BJ (cell line): Measurements from ENCODE around the gene CCDC102A. TPM values are rescaled to one million over a fixed set of nuclear protein-coding genes. Genes with fewer than 3 reads are reported as not detected.

ENCODE experiments used
- CTCF ChIA-PET: fragments of 350-600 bp; formaldehyde crosslinking; extraction: SDS; loops from one replicate; lab custom pipeline; 2021; ENCODE audit warnings: antibody characterized with exemption, inconsistent platforms; lab: Yijun Ruan, JAX
- POLR2A ChIA-PET: fragments of 300-600 bp; sonication (Branson Sonifier 250); formaldehyde crosslinking; extraction: SDS; loops from one replicate; lab custom pipeline; 2021; ENCODE audit warnings: antibody characterized with exemption; lab: Charles Lee
- DNase-seq: peaks from one replicate; pipeline ENCODE4 v3.0.0-alpha.2; 2011; ENCODE audit warnings: low read depth
- H3K27me3 ChIP-seq: 2 replicates; pipeline ENCODE4 v1.6.0; 2011; ENCODE audit warnings: low read length; ENCODE audit not compliant: control insufficient read depth, insufficient read depth
- H3K36me3 ChIP-seq: 2 replicates; pipeline ENCODE4 v1.5.1; 2011; ENCODE audit warnings: low read length; ENCODE audit not compliant: control insufficient read depth, insufficient read depth
- H3K4me3 ChIP-seq: 2 replicates; pipeline ENCODE4 v1.5.1; 2011; ENCODE audit warnings: low read depth, mild to moderate bottlenecking, control low read depth, low read length
- polyA plus RNA-seq: library from polyadenylated mRNA; depleted of rRNA; stranded (reverse); fragments of >200 nt; gene quantifications from 2 replicates; pipeline ENCODE4 v1.2.3, GENCODE V29; 2011
- TF ChIP-seq, protein P1 (sequence below): IDR thresholded peaks from 2 replicates; pipeline ENCODE4 v1.5.1; 2011; ENCODE audit warnings: low read depth, mild to moderate bottlenecking, control low read depth, inconsistent platforms, low read length, moderate library complexity; ENCODE audit not compliant: insufficient read depth

CCDC102A gene
- polyA plus RNA-seq, 1 experiment: 13.6 TPM

DNA sequence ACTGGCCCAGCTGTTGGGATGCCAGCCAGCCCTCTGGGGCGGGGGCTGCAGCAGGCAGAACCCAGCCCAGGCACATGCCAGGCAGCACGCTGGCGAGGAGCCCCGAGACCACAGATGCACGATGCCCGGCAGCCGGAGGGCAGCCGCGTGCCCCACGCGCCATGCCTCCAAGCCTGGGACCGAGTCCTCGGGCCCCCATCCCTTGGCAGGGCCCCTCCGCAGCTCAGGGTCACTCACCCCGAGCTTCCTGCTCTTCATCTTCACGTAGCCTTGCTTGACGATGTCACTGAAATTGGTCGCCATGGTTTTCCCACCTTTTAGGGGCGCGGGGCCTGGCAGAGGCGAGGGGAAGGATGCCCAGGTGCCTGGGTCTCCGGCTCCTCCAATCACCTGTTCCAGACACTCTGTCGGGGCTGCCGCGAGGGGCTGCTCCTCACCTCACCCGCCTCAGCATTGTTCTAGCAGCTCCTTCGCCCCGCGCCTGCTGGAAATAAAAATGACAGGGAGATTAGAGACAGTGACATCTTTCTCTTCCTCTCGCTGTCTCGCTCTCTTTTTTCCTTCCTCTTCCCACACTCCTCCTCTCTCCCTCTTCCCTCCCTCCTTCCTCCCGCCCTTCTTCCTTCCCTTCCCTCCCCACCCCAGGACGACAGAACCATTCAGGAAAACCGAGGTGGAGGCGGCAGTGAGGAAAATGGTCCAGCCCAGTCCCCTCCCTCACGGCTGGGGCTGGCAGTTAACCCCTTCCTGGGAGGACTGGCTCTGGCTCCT is 57.0 kb downstream of the CCDC102A start:
- CTCF ChIA-PET: interaction anchor here (0.7 to 4.4 kb wide), 4 partner anchors 16 to 40 kb away, joined by 3 to 24 read pairs (median 10); partner anchors contain the start of gene POLR2C
- Histone ChIP-seq H3K4me3 (peak overlapping the region; percentile 45), H3K27me3 (no peaks in the 10 kb centered on the region), H3K36me3 (peaks cover 5% of the 10 kb centered on the region)
- TF ChIP-seq, protein P1, sequence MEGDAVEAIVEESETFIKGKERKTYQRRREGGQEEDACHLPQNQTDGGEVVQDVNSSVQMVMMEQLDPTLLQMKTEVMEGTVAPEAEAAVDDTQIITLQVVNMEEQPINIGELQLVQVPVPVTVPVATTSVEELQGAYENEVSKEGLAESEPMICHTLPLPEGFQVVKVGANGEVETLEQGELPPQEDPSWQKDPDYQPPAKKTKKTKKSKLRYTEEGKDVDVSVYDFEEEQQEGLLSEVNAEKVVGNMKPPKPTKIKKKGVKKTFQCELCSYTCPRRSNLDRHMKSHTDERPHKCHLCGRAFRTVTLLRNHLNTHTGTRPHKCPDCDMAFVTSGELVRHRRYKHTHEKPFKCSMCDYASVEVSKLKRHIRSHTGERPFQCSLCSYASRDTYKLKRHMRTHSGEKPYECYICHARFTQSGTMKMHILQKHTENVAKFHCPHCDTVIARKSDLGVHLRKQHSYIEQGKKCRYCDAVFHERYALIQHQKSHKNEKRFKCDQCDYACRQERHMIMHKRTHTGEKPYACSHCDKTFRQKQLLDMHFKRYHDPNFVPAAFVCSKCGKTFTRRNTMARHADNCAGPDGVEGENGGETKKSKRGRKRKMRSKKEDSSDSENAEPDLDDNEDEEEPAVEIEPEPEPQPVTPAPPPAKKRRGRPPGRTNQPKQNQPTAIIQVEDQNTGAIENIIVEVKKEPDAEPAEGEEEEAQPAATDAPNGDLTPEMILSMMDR: no peak
- POLR2A ChIA-PET: no interaction called here
- DNase-seq: no peak

DNA sequence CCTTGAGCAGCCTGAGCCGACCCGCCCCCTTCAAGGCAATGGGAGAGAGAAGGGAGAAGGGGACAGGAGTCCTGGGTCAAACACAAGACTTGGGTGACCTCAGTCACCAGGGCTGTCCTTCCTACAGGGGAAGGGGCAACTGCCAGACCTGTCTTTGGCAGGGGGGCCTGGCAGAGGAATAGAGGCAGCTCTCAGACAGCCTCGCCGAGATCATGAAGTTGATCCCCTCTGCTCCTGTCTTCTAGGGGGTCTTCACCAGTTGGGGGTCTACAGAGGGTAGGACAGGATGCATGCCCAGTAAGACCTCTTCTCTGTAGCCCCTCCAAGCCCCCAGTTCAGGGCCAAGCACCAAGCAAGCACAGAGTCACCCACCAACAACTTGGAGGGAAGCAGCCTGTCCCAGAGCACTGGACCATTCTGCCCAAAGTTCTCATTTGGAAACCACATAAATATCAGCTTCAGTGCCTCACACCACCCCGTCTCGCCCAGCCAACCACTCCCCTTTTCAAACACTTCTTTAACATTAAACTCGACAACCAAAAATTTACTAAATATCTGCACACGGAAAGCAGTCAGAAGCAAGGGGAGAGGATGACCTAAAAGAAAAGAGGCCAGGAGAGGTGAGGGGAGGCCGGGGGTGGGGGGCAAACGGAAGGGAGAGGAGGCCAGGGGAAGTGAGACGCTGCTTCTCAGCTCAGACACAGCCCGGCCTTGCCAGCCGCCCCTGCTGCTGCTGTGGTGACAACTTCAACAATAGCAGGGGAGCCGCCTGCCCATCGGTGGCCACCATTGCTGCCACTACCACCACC is 57.8 kb downstream of the CCDC102A start:
- CTCF ChIA-PET: interaction anchor here (0.7 to 4.4 kb wide), 3 partner anchors 15 to 41 kb away, joined by 3 to 24 read pairs (median 6); partner anchors contain the start of gene POLR2C
- Histone ChIP-seq H3K4me3 (peak overlapping the region; percentile 45), H3K27me3 (no peaks in the 10 kb centered on the region), H3K36me3 (peaks cover 11% of the 10 kb centered on the region)
- no peak for DNase-seq
- POLR2A ChIA-PET: no interaction called here
- TF ChIP-seq, protein P1: no peak

DNA sequence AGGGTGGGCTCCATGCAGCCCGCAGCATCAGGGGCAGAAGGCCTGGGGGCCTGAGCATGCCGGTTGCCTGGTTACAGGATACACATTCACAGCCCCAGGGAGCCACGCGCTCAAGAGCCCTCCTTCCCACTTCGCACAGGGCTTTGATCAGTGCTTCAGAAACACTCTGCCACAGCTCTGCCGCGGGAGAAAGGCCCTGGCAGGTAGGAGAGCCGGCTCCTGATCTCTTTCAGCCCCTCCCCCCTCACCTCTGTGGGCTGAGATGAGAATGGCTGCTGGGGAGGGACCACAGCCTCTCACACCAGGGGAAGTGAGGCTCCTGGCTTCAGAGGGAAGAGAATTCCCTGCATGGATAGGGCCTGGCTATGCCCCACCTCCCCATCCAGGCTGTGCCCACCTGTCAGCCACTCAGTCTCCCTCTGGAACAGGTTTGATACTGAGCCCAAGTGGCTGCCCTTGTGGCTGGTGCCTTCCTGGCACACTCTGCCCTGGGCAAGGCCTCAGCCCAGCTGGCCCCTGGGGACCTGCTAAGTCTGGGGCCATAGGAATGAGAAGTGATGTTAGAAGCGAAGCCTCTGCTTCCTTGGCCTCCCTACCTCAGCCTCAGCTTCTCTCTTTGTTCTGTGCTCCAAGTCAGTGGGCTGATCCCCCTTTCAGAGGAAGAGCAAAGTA is 58.7 kb downstream of the CCDC102A start:
- CTCF ChIA-PET: interaction anchor here (1.9 to 4.4 kb wide), 2 partner anchors 15 to 42 kb away, joined by 6 to 24 read pairs; partner anchors contain the start of gene POLR2C
- DNase-seq: no peak
- TF ChIP-seq, protein P1: no peak

DNA sequence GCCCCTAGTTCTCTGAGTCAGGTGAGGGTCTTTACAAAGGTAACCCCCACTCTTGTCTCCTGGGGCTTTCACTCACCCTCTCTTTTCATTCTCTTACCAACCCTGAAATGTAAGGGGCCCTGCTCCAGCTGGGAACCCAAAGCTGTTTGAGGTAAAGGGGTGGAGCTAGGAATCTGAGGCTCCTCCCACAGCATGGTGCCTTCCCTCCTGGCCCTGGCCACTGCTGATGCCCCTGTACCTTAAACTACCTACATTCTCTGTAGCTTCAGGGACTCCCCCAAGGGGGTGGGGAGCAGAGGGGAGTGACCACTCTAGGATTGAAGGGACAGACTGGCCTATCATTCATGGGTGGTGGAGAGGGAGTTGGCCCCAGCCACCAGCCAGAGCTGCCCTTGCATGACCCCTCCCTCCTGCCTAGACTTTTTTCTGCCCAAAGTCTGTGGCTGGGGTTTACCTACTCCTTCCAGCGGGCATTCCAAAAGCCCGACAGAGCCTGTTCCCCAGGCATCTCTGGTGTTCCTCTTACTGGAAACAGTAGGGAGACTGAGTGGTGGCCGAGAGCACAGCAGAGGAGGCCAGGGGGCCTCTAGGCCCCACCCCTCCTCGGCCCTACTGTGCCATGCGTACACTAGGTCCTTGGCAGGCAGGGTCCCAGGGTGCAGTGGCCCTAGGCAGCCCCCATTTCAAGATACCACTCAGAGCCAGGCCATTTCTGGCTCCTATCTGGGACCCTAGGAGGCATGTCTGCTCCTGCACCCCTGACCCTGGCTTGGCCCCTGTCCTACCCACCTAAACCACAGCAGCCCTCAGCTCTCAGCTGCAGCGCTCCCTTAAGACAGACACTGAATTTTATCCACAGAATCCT is 59.6 kb downstream of the CCDC102A start:
- TF ChIP-seq, protein P1: no peak
- H3K36me3 ChIP-seq: peaks cover 23% of the 10 kb centered on the region
- no peak for DNase-seq
- no peak overlapping the region for H3K4me3 ChIP-seq
- ChIA-PET CTCF (interaction anchor here (1.1 to 3.1 kb wide), 2 partner anchors 13 to 44 kb away, joined by 3 to 14 read pairs; no protein-coding TSS in a partner anchor), POLR2A (no interaction called here)
- H3K27me3 ChIP-seq: no peaks in the 10 kb centered on the region

More for the DNA sequence above, 58.7 kb downstream of the CCDC102A start:
- H3K36me3 ChIP-seq: peaks cover 19% of the 10 kb centered on the region
- H3K27me3 ChIP-seq: no peaks in the 10 kb centered on the region
- POLR2A ChIA-PET: no interaction called here
- no peak overlapping the region for H3K4me3 ChIP-seq
